Stimulated activated CD8-positive, alpha-beta memory T cell treated with anti-CD3 and anti-CD28 coated beads, Interleukin-12 subunit alpha, Interleukin-12 subunit beta, amount 100 ng/mL, for 4 hours (primary cell): ENCODE results near the gene EFNB2.

Experiments used
- DNase-seq: peaks from one replicate; pipeline ENCODE4 v3.0.0-alpha.2; 2020; ENCODE audit warnings: low read depth

Gene EFNB2

DNA sequence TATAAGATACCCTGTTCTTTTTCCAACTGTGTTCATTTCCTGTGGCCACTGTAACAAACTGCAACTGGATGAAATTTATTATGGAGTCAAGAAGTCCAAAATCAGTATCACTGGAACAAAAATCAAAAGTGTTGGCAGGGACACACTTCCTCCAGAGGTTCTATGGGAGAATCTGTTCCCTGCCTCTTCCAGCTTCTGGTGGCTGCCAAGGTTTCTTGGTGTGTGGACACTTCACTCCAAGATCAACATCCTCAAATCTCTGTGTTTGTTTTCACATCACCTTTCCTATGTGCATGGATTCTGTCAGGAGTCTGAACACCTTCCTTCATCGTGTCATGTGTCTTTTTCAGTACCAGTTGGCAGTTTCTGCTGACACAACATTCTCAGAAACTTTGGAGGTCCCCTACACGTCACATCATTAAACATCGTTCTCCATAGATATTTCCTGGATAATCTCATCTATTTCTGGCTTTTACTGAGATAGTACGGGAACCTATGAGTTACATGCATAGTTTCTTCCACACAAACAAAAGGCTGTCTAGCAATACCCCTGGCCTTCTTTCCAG lies 15.2 kb upstream of the EFNB2 start:
- no peak for DNase-seq

DNA sequence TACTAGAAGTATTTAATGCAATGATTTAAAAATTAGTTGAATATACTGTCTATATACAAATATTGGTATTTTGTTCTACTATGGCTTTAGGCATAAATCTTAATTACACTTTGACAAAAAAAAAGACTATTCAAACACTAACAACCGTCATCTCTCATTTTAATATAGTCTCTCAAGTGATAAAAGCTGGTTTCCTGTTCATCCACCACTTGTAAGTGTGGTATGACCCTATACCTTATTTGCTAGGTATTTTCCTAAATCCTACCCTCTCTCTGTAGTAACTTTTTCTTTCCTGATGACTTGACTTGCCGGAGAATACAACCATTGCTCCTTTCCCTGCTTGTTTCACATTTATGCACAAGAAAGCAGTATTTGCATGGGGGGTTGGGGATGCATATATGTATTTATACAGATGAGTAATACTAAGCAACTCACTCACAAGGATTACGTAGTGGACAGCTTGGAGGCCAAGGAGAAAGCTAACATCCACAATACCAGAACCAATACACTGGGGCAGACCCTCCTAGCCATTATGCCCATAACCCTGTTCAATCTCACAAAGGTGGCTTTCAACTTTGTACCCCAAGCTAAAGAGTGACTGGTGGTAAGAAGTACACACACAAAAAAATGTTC lies 12.7 kb upstream of the EFNB2 start:
- no peak for DNase-seq

DNA sequence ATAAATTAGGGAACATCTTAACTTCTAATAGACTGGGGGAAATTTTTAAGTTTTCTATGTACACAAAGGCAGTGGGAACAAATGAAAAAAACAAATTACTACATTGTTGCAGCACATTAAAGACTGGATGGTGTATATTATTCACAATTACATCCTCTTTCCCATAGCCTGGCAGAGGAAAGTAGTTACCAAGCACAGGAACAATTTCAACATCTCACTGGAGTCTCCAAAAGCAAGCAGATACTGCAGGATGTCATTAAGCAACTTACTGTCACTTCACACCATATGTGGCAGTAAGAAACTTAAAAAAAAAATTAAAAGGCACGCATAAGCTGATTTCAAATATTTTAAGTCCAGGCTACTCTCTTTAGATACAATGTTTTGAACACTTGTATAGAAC lies 6.4 kb upstream of the EFNB2 start:
- DNase-seq, result no peak

DNA sequence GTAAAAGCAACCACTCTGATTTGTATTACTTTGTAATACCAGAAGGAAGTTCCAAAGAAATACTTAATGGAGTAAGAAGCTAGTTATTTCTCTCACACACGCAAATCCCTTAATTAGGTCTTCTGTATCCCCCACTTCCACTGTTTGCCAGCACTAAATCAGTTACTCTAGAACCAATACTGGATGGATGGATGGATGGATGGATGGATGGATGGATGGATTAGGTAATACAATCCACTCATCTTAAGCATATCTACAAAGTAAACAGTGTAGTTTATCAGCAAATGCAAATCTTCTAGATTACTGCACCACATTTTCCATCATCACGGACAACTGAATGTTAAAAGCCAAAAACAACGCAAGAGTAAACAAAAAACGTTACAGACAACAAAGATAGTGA lies 5.2 kb upstream of the EFNB2 start:
- no peak for DNase-seq

DNA sequence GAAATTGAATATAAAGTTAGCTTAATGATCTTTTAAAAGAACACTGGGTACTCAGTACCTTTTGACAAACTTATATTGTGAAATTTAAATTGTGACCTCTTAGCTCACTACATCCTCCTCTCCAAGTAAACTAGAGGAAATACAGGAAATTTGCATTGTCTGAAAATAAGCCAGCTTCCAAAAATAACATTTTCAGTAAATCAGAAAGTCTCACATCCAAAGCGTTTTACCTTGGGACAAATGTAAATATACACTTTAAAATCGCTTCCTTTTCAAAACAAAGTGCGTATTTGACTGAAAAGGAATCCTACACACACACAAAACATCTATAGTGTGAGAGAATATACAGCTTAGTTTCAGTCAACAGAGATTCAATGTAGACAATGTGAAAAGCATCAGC lies 2.1 kb upstream of the EFNB2 start:
- DNase-seq, result no peak

DNA sequence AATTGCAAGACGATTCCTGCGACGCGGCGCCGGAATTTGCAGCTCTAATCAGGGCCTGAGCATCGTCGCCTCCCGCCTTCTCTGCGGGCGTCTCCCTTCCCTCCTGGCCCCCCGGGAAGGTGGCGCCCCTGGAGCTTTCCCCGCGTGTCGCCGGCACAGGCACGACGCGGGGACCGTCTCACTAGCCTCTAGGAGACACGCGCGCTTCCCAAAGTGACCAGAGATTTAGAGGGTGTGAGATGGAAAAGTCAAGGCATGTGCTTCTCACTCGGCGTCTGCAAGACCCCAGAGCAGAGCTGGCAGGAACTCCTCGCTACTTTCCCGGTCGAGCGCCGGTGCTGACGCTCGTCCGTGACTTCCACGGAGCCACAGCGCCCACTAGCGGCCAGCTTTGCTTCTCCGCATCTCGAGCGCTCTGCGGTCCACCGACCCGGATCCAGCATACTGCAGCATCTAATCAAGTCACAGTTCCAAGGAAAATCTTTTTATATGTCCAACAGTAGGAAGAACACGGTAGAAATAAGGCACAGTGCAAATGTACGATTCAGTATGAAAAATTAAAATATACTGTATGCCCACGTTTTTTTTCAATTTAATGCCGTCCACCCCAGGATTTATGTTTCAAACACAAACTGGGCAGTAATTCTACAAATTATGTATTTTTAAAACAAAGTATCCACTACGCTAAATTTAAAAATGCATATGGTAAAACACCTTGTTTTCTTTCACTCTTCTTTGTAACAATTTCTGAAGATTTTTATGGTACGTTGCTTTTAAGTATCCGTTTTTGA lies 977 bp upstream of the EFNB2 start:
- DNase-seq, result peak; percentile 69

DNA sequence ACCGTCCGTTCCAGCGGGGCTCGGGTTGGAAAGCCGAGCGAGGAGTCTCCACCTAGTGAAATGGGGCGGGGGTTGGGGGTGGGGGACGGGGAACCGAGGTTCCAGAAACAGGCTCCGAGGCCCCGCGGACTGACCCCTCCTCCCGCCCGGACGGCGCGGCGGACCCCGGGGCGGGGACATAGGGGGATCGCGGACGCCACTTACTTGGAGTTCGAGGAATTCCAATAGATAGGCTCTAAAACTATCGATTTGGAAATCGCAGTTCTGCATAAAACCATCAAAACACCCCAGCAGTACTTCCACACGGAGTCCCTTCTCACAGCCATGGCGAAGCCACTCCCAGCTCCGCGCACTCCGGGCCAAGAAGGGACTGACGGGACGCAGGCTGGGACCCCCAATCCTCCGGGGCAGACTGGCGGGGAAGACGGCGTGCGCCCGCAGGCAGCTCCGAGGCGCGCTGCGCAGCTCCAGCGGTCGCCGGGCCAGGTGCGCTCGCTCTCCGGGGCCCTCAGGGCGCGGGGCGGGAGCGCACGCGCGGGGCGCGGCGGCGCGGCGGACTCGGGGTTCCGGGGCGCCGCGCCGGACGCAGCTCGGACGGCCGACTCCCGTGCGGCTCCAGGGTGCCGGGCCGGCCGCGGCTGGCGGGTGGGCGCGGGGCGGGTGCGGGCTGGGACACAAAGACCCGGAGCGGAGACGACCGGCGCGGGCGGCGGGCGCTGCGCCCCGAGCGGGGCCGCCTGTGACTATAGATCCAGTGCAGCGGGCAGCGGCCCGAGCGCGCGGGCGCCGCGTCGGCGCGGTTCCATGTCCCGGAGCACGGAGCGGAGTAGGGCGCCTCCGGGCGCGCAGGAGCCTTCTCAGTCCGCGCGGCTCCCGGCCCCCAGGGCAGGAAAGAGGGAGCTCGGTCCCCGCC lies 567 bp downstream of the EFNB2 start:
- DNase-seq, result no peak

DNA sequence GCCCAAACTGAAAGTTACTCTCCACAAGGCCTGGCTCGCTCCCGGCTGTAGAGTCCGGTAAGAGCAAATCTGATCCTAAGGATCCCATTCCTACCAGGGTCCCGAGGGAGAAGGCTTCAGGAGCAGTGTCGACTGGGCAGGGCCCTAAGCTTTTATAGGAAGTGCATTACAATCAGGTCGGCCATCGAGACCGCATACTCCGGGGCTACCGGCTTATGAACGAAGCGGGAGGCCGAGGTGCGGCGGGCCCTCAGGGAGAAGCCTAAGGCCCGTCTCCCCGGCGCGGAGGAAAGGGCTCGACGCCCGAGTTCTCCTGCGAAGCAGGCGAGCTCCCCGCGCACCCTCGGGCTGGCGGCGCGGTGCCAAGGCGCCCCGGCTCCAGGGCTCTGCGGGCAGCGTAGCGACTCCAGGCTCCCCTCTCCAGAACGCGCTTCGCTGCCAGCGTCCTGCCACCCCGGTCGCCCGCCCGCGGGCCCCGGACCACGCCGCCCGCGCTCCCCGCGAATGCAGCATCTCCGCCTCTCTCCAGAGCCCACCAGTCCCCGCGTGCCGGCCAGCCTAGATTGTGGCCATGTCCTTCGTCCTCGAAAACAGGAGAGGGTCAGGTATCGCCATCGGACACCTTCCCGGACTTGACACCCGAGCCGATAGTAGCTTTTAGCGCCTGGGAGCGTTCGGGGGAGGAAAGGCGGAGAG lies 1.4 kb downstream of the EFNB2 start:
- DNase-seq, result no peak

DNA sequence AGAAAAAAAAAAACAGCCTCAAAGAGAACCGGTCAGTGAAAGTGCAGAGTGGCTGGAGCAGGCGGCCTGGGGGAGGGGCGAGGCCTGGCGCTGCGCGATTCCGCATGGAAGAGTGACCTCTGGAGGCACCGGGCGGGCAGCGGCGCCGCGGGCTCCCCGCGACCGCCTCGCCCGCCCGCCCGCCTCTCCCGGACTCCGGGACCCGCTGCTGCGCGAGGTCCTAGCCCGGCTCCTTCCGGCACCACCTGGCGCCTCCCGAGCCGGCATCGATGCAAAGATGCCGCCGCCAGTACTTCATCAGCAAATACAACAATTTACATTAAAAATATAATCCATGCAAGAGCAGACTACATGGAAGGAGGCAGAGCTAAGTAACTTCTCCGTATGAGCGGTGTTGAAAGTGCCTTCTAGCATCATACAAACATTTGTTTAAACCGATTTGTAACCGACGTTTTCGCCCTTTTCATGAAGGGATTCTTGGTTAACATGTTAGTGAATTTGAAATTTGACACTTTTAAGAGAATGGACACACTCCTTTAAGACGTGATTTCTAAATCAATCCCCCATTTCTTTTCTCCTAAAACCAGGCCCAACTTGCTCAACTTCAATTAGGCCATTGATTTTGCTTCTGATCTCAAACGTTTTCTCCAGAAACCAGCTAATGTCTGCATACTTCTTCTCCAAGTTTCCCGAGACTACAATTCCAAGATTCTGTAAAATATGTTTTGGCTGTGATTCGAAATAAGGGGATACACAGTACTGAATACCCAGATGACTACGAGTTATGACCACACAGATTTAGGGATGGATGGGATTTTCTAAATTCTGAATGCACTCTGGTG lies 2.1 kb downstream of the EFNB2 start:
- no peak for DNase-seq

DNA sequence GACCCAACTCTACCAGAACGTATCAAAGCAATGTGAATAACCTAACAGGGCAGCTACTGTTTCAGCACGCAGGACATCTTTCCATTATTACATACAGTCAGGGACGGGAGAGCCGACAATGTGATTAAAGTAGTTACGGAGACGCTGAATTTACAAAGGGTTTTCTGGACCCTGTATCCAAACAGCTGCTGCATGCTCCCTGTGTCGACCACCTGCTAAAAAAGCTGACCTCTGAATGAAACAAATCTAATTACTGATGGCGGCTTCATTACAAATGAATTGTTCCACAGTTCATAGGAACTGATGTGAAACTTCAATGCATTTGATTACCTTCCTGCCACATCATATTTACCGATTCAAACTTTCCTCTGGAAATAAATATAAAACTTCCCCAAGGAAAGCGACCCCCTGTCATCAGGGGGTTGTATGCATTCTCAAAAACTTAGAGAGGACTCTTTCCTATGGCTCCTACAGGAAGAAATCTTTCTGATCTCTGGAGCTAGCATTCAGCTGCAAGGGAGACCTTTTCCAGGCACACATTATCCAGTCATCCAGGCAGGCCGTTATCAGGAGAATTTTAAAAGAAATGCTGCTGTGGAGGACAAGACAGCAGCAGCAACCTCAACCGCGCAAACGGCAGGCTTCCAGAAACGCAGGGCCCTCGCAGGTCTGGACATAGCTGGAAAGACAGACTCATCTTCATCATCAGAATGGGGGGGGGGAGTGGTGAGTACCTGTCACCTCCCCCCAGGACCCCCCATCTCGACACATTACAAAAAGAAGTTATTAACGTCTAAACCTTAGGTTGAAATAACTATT lies 3.1 kb downstream of the EFNB2 start:
- DNase-seq, result no peak

DNA sequence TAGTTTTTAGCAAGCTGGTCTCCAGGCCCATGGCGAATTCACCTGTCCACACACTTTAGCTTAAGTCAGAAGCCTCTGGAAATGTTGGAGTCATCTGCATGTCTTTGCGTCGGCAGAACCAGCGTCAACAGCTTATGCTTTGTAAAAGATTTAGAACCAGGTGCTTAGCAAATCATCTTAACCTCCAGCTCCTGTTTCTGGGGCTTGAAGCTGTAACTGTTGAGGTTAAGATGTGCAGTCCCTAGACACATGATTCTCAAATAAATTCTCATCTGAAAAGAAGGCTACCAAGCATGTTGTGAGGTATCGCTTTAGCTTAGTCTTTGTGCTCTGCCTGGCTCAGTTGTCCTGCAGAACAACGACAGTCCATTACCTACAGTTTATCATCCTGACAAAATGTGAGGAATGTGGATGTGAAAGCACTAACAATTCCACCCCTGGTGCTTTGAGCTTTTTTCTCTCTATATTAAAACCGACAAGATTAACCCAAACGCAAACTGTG lies 4.4 kb downstream of the EFNB2 start:
- no peak for DNase-seq

DNA sequence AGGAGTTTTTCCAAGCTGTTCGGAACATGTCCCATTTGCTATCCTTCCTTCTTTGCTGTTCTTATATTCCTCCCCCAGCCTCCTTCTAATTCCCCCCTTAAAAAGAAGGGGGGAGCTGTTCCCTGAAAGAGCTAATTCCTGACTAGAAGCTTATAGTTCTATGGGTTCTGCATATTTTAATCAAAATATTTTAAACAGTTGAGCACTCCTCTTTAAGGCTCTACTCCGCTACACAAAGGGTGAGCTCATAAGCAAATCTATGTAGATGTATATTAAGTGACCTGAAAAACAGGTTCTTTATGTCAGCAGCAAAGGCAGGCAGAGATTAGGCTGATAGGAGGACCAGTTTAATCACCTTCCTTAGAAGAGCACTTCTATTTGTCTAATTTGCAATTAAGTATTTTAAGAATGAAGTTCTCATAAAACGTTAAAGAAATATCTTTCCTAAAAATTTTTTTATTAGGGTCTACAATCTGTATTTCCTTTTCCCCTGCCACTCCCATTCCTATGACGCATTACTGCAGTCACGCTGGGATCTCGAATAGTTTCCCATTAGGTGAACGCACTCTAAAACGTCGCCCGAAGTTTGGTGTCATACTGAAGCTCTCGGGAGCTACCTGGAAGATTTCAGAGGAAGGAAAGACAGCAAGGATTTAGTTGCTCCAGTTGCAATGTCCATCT lies 5.2 kb downstream of the EFNB2 start:
- no peak for DNase-seq

DNA sequence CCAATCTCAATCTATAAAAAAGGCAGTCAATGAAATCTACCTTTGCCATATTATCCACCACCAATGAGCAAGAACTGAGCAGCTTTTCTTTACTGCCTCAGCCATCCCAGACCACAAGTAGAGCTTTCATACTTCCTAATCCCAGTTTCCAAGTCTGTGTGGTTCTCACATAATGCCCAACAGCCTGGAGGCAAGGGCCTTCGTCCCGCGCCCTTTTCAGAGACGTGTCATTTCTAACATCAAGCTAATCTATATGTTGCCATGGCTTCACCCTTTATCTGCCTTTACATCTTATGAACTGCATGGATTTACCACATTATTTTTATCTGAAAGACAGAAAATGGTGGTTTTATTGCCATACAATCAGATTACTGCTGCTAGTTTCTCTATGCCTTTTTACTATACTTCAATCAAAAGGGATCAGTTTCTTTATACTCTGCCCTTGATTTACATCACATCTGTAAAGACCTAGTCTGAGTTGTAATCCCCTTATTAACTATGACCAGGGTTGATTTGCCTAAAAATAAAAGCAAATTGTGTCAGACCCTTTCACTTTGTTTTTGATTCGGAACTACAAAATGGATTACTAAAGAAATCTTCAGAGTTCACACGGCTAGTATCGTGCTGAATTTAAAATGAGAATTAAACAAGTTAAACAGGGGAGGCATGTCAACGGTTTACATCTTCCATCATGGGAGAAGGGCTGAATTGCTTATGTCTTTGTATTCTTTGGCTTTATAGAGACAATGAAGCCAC lies 5.9 kb downstream of the EFNB2 start:
- DNase-seq, result no peak

DNA sequence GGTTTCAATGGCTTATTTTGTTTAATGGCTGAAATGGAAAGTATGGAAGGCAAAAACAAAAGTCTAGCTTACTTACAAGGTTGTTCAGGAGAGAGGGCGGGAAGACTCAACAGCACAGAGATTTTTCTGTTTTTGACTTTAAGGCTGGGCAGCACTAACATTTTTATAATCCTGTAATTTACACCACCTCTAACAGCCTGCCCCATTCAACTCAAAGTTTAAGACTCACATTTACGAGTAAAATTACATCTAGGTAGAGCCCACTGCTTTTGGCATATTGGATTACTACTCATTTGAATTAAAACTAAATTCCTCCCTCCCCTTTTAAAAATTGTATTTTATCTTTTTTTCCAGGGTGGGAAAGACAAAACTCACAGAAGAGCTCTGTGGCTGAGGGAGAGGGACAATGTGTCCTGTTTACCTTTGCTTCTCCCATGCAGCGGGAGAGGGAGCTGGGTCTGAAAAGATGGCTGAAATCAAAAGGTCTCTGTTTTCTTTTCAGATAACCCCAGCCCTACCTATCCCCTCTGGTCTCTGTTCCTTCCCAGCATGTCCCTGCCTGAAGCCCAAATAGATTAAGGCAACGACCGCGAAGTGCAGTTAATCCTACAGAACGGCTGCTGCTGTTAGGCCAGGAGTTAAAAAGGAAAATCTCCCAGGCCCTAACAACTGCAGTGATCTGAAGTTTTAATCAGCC lies 6.6 kb downstream of the EFNB2 start:
- DNase-seq, result no peak

DNA sequence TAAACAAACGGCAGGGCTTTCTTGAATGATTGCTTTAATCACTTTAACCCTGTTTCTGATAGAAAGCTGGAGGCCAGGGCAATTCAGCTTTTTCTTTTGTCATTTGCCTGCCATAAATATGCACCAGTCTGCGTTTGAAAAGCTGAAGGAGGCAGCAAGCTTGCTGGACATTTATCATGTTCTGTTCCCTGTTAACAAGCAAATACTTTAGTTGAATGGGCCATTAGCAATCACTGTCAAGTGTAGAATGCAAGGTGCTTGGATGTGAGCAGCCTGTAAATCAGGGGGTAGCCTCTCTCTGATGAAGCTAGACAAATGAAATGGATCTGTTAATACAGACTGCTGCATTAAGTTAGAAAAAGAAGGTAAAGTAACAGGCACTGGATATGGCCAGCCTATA lies 7.6 kb downstream of the EFNB2 start:
- no peak for DNase-seq

DNA sequence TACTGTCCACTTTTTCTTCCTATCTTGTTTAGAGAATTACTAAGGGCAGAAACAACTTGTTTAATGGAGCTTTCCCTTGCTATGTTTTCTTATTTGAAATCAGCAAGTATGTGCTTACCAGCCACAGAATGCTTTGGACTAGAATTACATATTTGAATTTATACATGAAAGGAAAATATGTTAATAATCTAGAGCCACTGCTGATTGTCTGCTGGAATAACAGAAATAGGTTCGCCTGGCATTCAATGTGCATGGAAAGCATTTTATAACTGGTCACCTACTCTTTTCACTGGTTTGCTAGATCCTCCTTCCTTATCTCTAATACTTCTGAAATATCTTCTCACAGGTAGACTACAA lies 8.0 kb downstream of the EFNB2 start:
- DNase-seq, result no peak

DNA sequence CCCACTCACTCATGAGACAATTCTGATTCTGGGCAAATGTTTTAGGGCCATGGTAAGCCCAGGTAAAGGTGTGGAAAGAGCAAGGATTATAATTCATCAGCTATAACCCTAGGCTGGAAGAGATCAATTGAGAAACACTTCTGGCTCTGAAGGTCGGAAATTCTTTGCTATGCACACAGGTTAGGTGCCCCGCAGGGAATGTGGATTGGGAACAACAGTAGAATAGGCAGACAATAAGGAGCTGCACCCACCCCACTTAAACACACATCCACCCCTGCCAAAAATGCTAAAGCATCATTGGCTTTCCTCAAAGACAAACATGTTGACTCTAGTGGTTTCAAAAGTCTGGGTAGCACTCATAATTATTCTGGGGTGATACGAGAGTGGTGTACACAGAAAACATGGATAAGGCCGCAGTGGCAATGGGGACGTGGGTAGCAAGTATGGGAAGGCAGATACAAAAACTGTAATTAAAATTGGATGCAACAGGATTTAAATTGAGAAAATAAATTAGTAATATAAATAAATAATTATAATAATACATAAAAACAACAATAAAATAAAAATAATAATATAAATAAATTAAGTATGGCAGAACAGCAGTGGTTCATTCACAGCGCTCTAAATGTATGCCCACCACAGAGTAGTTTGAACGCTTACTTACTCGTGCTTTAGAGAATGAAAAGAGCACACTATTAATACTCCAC lies 8.6 kb downstream of the EFNB2 start:
- DNase-seq, result no peak
